ENCODE measurements around the gene HOXD13. TPM values are rescaled to one million over a fixed set of nuclear protein-coding genes. Genes with fewer than 3 reads are reported as not detected.

The HOXD13 gene
- polyA plus RNA-seq, 3 donors, result 0.14 to 0.22 (median 0.17) TPM

DNA sequence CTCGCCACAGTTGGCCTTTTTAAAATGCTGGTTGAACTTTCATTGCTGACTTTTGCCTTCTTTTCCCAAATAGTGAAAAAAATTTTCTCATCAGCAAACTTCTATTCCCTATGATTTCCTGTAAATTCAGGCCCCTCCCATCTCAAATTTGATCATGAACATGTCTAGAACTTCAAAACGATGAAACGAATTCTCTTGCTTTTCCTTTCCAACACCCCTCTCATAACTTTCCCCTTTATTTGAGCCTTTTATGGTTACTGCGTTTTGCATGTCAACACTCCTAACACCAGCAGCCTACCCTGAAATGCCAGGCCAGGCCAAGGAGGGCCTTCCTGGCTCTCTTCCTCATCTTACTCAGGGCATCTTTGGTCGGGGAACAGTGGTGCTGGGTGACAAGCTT is 1.7 kb upstream of the HOXD13 start:
- no peak for DNase-seq (ENCODE audit: extremely low read depth in 1 of 11, low read depth in 9 of 11, low spot score in 4 of 11)

DNA sequence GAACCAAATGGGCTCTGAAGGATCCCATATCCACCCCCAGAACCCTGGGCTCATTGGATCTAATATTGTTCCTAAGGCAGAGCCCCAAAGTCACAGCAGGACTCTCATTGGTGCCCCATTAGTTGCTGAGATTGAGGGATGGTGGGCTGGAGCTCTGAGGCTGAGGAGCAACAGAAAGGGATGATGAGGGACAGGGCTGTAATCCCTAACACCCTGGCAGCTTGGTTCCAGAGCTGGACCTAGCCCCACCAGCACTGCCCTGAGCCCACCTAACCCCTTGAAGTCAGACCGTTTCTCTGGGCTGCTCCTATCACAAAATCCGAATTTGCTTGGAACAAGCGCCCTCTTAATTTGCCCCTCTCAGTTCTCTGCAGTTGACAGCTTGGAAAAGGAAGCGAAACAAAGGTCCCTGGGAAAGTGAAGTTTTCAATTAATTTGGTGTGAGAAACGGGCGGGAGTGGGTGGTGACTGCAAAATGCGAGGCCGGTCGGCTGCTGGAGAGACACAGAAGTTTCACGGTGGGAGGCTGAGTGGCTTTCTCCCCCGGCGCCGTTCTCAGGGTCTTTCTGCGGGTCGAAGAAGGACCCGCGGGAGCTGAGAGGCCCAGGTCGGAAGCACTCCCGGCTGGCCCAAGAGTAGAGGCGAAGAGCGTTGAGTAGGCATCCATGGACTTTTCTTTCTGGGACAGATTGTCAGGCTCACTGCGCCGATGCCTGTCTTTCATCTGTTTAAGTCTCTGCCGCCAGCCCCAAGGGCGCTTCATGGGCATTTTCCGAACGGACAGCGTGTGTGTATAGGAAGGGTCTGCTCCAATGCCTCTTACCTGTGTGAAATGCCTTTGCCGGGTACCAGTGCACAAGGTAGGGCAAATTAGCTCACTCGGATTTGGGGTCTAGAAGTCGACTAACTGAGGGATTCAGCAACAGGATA is 927 bp upstream of the HOXD13 start:
- no peak for DNase-seq (ENCODE audit: extremely low read depth in 1 of 11, low read depth in 9 of 11, low spot score in 4 of 11)

GRCh38 chr2:176093145-176093897 is 800 bp downstream of the HOXD13 start:
- DNase-seq (ENCODE audit: extremely low read depth in 1 of 11, low read depth in 9 of 11, low spot score in 4 of 11), result no peak

DNA sequence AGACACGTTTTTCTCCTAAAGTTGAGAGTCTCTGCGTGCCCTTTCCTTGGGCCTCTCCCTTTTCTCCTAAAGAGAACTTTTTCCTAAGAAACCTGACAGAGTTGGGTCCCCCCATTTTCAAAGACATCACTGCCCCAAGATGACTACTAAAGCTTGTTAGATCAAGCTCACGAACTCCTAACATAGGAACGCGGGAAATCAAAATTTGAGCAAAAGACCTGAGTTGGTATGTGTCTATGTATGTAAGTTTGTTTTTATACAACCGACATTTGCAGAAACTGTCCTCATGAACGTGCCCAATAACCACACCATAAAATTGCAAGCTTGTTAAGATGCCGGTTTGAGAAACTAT is 1.4 kb downstream of the HOXD13 start:
- no peak for DNase-seq (ENCODE audit: extremely low read depth in 1 of 11, low read depth in 9 of 11, low spot score in 4 of 11)

GRCh38 chr2:176094349-176094748 is 1.8 kb downstream of the HOXD13 start:
- DNase-seq (ENCODE audit: extremely low read depth in 1 of 11, low read depth in 9 of 11, low spot score in 4 of 11), result no peak

DNA sequence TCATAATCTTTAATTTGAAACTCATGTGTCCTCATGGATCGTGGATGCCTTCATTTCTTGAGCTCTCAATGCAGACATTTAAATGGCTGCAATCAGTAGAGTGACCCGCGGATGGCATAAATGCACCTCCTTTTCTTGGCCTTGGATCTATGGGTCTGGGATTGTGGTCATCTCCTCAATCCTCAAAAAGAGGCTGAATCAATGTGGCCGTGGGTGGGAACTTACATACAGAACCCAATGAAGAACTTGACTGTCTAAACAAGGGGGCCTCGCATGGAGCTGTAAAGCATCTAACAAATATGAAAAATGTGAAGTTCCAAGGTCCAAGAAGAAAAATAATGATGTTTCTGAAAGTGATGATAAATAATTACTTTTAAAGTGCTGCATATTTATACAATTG is 2.9 kb downstream of the HOXD13 start:
- DNase-seq (ENCODE audit: extremely low read depth in 1 of 11, low read depth in 9 of 11, low spot score in 4 of 11), result no peak

GRCh38 chr2:176096243-176096985 is 3.9 kb downstream of the HOXD13 start:
- DNase-seq (ENCODE audit: extremely low read depth in 1 of 11, low read depth in 9 of 11, low spot score in 4 of 11), result no peak

- DNase-seq (ENCODE audit: extremely low read depth in 1 of 11, low read depth in 9 of 11, low spot score in 4 of 11), result no peak
Observed at GRCh38 chr2:176096986-176097819, 4.7 kb downstream of the HOXD13 start.

DNA sequence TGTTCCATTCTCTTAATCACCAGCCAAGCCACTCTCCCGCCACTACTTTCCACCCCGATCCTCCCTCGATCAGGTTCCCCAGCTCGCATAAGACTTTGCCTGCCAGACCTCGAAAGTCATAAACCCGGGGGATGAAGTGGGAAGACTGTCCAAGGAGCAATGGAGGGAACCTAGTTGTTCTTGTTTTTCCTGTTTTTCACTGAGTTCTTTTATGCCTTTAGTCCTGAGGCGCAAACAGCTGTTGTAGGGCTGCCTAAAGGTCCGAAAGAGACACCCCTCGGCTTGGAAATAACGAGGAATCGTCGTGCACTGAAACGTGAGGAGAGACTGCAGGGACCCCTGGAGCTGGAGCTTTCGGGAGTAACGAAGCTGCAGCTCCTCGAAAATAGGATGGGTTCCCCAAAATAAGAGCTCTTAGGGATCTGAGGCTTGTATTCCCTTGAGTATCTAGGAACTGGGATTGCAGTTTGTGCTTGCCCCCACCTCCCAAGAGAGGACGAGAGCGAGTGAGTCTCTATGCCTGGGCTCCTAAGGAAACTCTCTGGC is 5.4 kb downstream of the HOXD13 start:
- no peak for DNase-seq (ENCODE audit: extremely low read depth in 1 of 11, low read depth in 9 of 11, low spot score in 4 of 11)

GRCh38 chr2:176098366-176099158 is 6.0 kb downstream of the HOXD13 start:
- no peak for DNase-seq (ENCODE audit: extremely low read depth in 1 of 11, low read depth in 9 of 11, low spot score in 4 of 11)

- no peak for DNase-seq (ENCODE audit: extremely low read depth in 1 of 11, low read depth in 9 of 11, low spot score in 4 of 11)
Observed at GRCh38 chr2:176099159-176099727, 6.7 kb downstream of the HOXD13 start.

- DNase-seq (ENCODE audit: extremely low read depth in 1 of 11, low read depth in 9 of 11, low spot score in 4 of 11), result no peak
Observed at GRCh38 chr2:176099728-176100546, 7.4 kb downstream of the HOXD13 start, which contains the start of gene HOXD12. Gene HOXD12 (plus strand): TSS chr2:176099795. CDS start chr2:176099802, 7 bp downstream.

DNA sequence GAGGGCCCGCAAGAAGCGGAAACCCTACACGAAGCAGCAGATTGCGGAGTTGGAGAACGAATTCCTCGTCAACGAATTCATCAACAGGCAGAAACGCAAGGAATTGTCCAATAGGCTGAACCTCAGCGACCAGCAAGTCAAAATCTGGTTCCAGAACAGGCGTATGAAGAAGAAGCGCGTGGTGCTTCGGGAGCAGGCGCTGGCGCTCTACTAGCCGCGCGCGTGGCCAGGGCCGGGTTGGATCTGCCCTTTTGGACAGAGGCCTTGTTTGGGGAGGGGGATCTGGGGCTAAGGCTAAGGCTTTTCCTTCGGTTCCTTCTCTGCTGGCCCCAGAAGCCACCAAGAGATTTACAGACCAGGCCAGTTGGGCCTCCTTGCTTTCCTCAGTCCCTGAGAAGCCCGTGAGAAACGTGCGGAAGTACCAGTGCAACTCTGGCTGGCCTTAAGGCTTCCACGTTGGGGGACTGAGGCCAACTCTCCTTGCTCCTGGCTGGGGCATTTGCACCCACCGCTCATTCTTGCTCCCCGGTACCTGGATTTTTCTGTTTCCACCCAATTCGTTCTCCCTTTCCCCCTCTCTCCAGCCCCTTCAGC is 8.1 kb downstream of the HOXD13 start:
- no peak for DNase-seq (ENCODE audit: extremely low read depth in 1 of 11, low read depth in 9 of 11, low spot score in 4 of 11)

DNA sequence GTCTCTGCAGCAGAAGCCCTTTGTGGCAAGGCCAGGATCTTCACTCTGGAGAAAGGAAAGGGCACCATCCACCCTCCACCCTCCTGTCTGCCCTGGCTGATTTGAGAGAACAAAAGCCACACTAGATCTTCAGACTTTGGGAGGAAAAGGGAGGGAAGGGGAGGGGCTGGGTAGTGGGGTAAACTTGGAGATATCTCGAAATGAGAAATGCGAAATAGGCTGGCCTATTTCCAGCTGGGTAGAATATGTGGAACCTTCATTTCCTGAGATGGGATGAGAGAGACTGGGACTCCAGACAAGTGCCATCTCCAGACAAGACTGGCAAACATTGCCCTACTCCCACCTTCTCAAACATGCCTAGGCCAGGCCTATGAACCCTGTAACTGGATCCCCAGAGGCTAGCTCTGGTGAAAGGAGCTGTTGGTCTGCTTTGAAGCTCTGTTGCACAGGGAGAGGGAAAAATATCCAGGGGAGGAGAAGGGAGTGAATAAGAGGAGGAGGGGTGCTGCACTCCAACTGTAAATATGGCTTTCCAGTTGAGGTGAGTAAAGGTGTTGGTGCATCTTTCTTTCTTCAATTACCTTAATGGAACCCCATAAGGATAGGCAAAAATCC is 8.8 kb downstream of the HOXD13 start:
- no peak for DNase-seq (ENCODE audit: extremely low read depth in 1 of 11, low read depth in 9 of 11, low spot score in 4 of 11)

GRCh38 chr2:176101842-176102241 is 9.3 kb downstream of the HOXD13 start:
- DNase-seq (ENCODE audit: extremely low read depth in 1 of 11, low read depth in 9 of 11, low spot score in 4 of 11), result no peak

Data from renal cortex interstitium (tissue), 11 donors.